ENCODE data around the gene APP.
A peak's percentile ranks its signal among the peaks of the same experiment; 100 is the strongest.

Gene APP

GRCh38 chr21:26170471-26171257, at the start of gene APP:
Gene APP (minus strand): TSS chr21:26170770. CDS start chr21:26170620, 150 bp downstream.
- peak in 57 of 58 donors; percentile 23 to 91 (median 77) for DNase-seq

- no peak for DNase-seq
Observed at GRCh38 chr21:26212220-26212619, 41.6 kb upstream of the APP start.

- no peak for DNase-seq
Observed at GRCh38 chr21:26210614-26211013, 40.0 kb upstream of the APP start.

GRCh38 chr21:26207021-26207420, 36.5 kb upstream of the APP start:
- DNase-seq = no peak

- DNase-seq = no peak
Observed at GRCh38 chr21:26199456-26199855, 28.9 kb upstream of the APP start.

- no peak for DNase-seq
Observed at GRCh38 chr21:26195708-26196107, 25.1 kb upstream of the APP start.

- DNase-seq = no peak
Observed at GRCh38 chr21:26194811-26195251, 24.3 kb upstream of the APP start.

GRCh38 chr21:26194326-26194725, 23.8 kb upstream of the APP start:
- no peak for DNase-seq

GRCh38 chr21:26191609-26192008, 21.0 kb upstream of the APP start:
- no peak for DNase-seq

GRCh38 chr21:26188422-26188821, 17.9 kb upstream of the APP start:
- no peak for DNase-seq

- no peak for DNase-seq
Observed at GRCh38 chr21:26185446-26185845, 14.9 kb upstream of the APP start.

- DNase-seq = no peak
Observed at GRCh38 chr21:26185021-26185420, 14.5 kb upstream of the APP start.

- DNase-seq = no peak
Observed at GRCh38 chr21:26179501-26179900, 8.9 kb upstream of the APP start.

- no peak for DNase-seq
Observed at GRCh38 chr21:26177746-26178426, 7.3 kb upstream of the APP start.

- DNase-seq = peak in 15 of 58 donors; percentile 3 to 39 (median 12)
Observed at GRCh38 chr21:26177187-26177586, 6.6 kb upstream of the APP start.

- DNase-seq = peak in 1 of 58 donors; percentile 24
Observed at GRCh38 chr21:26171258-26172100, 909 bp upstream of the APP start.

GRCh38 chr21:26169611-26170470, 729 bp downstream of the APP start:
- DNase-seq = peak in 51 of 58 donors; percentile 12 to 86 (median 62)

GRCh38 chr21:26169061-26169610, 1.4 kb downstream of the APP start:
- peak in 55 of 58 donors; percentile 2 to 86 (median 56) for DNase-seq

- no peak for DNase-seq
Observed at GRCh38 chr21:26168371-26168770, 2.2 kb downstream of the APP start.

- no peak for DNase-seq
Observed at GRCh38 chr21:26167593-26167992, 3.0 kb downstream of the APP start.

Data from anterior cingulate cortex (tissue), 58 donors.